ENCODE results near the gene MTA1. TPM values are rescaled to one million over a fixed set of nuclear protein-coding genes. Genes with fewer than 3 reads are reported as not detected.

Gene MTA1
- total RNA-seq, 1 donor: 52.7 TPM

DNA sequence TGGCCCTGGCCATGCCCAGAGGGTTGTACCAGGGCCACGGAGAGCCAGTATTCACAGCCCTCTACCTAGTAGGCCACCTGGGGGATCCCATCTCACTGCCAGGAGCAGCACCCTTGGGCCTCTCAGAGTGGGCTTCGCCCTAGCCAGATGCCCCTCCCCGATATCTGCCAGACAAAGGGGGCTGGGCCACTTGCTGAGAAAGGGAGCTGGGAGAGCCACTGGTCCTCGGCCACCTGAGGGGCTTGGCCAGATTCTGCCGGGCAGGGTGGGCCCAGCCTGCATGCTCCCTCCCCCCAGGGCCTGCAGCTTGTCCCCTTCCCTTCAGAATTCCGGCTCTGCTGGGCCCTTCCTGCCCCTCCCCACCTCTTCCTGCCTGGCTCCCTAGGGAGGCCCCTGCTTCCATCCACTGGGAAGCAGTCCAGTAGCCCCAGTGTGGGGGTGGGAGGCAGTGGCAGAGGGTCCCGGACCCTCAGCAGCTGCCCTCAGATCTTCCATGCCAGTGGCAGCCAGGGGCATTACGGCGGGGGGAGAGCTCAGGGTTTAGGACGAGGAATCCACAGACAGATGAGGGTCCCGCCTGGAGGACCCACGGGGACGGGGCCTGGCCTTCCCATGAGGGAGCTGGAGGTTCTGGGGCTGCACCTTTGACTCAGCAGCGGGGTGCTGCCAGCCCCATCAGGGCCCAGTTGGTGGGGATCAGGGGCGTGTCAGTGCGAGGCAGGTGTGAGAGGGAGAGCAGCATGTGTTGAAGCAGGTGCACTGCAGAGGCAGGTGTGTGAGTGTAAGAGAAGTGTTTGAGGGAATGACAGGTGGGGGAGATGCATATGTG lies 57.4 kb downstream of the MTA1 start:
- no peak for DNase-seq (ENCODE audit: low read depth)
- no peak overlapping the region for H3K4me3 ChIP-seq (ENCODE audit: low read depth, low read length)

DNA sequence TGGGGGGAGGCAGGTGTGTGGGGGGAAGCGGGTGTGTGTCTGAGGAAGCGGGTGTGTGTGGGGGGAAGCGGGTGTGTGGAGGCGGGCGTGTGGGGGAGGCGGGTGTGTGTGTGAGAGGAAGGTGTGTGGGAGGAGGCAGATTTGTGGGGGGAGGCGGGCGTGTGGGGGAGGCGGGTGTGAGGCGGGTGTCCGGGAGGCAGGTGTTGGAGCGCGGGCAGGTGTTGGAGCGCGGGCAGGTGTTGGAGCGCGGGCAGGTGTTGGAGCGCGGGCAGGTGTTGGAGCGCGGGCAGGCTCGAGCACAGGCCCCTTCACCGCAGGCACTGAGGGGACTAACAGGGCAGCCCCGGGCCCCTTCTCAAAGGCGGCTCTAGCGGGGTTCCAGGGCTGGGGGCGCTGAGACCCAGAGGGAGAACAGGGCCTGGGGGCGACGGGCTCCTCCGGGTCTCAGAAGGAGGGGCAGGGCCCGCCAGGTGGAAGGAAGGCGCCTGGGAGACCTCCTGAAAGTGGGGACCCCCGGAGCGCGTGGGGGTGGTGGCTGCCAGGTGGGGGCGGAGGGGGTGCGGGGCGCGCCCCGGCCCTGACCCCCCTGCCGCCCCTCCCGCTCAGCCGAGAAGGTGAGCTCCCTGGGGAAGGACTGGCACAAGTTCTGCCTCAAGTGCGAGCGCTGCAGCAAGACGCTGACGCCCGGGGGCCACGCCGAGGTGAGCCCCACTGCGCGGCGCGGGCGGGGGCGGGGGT lies 58.2 kb downstream of the MTA1 start:
- no peak for DNase-seq (ENCODE audit: low read depth)
- H3K4me3 ChIP-seq (ENCODE audit: low read depth, low read length): no peak overlapping the region

More for the DNA sequence above, 57.4 kb downstream of the MTA1 start:
- no peak for TF ChIP-seq CTCF (IDR thresholded peaks at IDR 0.05; ENCODE audit: insufficient read depth, low read depth, low read length)

DNA sequence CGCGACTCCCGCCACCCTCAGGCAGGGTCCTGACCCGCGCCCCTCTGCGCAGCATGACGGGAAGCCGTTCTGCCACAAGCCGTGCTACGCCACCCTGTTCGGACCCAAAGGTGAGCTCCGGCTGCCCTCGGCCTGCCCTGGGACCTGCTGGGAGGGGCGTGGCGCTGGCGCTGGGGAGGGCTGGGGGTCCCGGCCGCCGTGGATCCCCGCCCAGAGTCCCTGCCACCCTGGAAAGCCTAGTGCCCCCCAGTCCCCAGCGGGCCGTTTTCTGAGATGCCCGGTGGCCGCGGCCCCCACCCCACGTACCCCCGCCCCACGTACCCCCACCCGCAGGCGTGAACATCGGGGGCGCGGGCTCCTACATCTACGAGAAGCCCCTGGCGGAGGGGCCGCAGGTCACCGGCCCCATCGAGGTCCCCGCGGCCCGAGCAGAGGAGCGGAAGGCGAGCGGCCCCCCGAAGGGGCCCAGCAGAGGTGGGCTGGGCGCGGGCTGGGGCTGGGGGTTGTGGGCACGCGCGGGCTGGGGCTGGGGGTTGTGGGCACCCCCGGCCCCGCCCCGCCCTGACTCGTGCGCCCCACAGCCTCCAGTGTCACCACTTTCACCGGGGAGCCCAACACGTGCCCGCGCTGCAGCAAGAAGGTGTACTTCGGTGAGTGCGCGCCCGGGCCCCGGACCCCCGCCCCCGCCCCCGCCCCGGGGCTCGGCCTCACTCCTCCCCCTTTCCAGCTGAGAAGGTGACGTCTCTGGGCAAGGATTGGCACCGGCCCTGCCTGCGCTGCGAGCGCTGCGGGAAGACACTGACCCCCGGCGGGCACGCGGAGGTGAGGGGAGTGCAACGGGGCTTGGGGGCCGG lies 59.0 kb downstream of the MTA1 start:
- no peak for DNase-seq (ENCODE audit: low read depth)
- TF ChIP-seq CTCF (IDR thresholded peaks at IDR 0.05; ENCODE audit: insufficient read depth, low read depth, low read length): no peak
- no peak overlapping the region for H3K4me3 ChIP-seq (ENCODE audit: low read depth, low read length)

More for the DNA sequence above, 58.2 kb downstream of the MTA1 start:
- no peak for TF ChIP-seq CTCF (IDR thresholded peaks at IDR 0.05; ENCODE audit: insufficient read depth, low read depth, low read length)

DNA sequence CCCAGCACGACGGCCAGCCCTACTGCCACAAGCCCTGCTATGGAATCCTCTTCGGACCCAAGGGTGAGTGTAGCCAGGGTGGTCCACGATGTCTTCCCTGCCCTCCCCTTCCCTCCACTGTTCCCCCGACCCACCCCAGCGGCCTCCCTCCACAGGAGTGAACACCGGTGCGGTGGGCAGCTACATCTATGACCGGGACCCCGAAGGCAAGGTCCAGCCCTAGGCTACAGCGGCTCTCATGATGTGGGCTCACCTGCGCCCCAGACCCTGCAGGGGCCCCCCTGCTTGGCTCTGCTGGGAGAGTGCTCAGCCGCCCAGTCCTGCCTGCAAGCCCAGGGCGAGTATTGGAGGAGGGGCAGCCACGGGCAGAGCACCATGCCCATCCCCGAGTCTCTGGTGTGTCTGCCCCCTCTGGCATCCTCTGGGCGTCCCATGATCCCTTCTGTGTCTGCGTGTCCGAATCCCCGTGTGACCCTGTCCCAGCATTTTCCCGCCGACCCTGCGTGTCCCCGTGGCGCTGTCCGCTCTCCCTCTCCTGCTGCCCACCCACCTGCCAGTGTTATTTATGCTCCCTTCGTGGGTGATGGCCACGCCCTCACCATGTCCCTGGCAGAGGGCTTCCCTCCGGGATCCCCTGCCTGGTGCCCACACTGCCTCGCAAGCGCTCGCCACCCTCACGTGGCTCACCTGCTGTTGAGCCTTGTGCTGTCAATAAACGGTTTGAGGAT lies 60.0 kb downstream of the MTA1 start:
- no peak overlapping the region for H3K4me3 ChIP-seq (ENCODE audit: low read depth, low read length)
- no peak for TF ChIP-seq CTCF (IDR thresholded peaks at IDR 0.05; ENCODE audit: insufficient read depth, low read depth, low read length)
- DNase-seq (ENCODE audit: low read depth): no peak

DNA sequence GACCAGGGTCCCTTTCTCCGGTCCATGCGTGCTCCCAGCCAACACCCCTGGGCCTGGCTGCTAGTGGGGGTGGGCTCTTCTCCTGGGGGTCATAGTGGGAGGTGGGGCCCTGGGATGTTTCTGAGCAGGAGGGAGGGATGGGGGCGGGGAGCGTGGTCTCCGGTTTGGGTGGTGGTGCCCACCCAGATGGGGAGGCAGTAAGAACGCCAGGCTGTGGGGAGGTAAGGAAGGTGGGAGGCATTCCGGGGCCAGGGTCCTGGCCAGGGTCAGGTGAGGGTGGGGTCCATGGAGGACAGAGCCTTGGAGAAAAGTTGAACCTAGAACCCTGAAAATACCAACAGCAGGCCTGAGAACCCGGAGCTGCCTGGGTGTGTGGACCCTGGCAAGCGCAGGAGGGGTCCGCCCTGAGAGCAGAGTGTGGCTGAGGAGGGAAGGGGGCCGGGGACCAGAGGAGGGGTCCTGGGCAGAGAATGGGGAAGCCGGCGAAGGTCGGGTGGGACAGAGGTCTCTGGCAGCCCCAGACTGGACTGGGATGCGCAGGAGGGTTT lies 60.6 kb downstream of the MTA1 start:
- no peak overlapping the region for H3K4me3 ChIP-seq (ENCODE audit: low read depth, low read length)
- DNase-seq (ENCODE audit: low read depth): no peak
- no peak for TF ChIP-seq CTCF (IDR thresholded peaks at IDR 0.05; ENCODE audit: insufficient read depth, low read depth, low read length)
